Bronchial epithelial cell (primary cell): ENCODE results near the gene FAM53A. TPM values are rescaled to one million over a fixed set of nuclear protein-coding genes. Genes with fewer than 3 reads are reported as not detected.

ENCODE experiments used
- DNase-seq: peaks from one replicate; pipeline ENCODE4 v3.0.0-alpha.2; 2010; ENCODE audit warnings: low read depth
- FAIRE-seq: peaks from 2 replicates; lab custom pipeline; 2011; peaks lifted over from hg19 to GRCh38; lab: Jason Lieb, UNC
- H3K27me3 ChIP-seq: 2 replicates; pipeline ENCODE4 v1.5.1; 2011; ENCODE audit warnings: low read length; ENCODE audit not compliant: control insufficient read depth, insufficient read depth
- H3K36me3 ChIP-seq: 2 replicates; pipeline ENCODE4 v1.5.1; 2011; ENCODE audit warnings: low read length; ENCODE audit not compliant: control insufficient read depth, insufficient read depth
- H3K4me3 ChIP-seq: 2 replicates; pipeline ENCODE4 v1.5.1; 2011; ENCODE audit warnings: mild to moderate bottlenecking, low read depth, low read length, control low read depth
- CTCF ChIP-seq: IDR thresholded peaks from 2 replicates; pipeline ENCODE4 v1.5.1; 2011; ENCODE audit warnings: mild to moderate bottlenecking, moderate library complexity, low read length, control low read depth, inconsistent platforms; ENCODE audit not compliant: insufficient read depth, severe bottlenecking
- total RNA-seq: library from RNA; depleted of rRNA; stranded (reverse); fragments of >200 nt; gene quantifications from 2 replicates; pipeline ENCODE4 v1.2.1, GENCODE V29; 2014

Gene FAM53A
- total RNA-seq, 1 donor from 2014 or later = 0.79 TPM

DNA sequence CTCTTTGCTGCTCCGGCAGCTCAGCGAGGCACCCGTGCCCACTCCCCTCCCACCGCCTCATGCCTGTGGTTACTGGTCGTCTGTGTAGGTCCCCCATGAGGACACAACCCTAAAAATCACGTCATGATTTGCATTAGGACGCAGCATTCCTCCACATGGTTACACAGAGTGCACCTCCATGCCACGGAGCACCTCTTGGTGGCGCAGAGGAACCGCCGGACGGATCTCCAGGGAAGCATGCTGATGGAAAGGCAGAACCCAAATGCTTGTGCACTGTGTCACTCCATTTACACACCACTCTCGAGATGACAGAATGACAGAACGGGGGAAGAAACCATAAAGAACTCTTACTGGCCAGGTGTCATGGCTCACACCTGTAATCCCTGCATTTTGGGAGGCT is 22.4 kb downstream of the FAM53A start:
- Histone ChIP-seq H3K27me3 (no peaks in the 10 kb centered on the region), H3K36me3 (no peaks in the 10 kb centered on the region), H3K4me3 (no peak overlapping the region)
- FAIRE-seq (no peak), DNase-seq (no peak)
- TF ChIP-seq CTCF = no peak

DNA sequence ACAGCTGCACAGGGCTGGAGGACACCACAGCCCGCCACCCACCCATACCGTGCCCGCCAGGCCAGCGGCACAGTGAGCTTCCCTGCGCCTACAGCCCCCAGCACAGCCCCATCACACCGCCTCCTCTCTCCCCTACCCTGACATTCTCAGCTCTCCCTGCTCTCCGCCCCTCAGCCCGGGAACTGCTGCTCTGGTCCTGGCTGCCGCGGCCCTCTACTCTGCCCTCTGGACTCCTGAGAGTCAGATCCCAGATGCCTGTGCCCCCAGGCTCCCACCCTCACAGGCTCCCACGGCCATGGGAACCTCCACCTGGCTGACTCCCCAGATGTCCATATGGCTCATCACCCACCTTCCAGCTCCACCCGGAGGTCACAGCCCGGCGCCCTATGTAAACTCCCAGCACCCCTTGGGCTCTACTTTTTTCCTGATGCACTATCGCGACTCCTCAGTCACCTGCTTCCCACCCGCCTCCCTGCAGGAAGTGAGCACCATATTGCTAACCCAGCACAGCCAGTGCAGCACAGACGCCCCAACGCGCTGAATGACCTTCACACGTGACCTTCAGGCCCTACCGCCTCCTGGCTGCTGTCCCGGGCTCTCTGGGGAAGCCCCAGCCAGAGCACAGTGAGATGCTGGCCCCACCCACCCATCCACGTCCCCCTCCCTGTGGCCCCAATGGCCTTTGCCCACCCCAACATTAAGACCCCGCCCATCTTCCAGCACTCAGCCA is 23.0 kb downstream of the FAM53A start:
- H3K27me3 ChIP-seq = no peaks in the 10 kb centered on the region
- H3K4me3 ChIP-seq = no peak overlapping the region
- H3K36me3 ChIP-seq = no peaks in the 10 kb centered on the region
- no peak for TF ChIP-seq CTCF
- DNase-seq = no peak
- FAIRE-seq = no peak

DNA sequence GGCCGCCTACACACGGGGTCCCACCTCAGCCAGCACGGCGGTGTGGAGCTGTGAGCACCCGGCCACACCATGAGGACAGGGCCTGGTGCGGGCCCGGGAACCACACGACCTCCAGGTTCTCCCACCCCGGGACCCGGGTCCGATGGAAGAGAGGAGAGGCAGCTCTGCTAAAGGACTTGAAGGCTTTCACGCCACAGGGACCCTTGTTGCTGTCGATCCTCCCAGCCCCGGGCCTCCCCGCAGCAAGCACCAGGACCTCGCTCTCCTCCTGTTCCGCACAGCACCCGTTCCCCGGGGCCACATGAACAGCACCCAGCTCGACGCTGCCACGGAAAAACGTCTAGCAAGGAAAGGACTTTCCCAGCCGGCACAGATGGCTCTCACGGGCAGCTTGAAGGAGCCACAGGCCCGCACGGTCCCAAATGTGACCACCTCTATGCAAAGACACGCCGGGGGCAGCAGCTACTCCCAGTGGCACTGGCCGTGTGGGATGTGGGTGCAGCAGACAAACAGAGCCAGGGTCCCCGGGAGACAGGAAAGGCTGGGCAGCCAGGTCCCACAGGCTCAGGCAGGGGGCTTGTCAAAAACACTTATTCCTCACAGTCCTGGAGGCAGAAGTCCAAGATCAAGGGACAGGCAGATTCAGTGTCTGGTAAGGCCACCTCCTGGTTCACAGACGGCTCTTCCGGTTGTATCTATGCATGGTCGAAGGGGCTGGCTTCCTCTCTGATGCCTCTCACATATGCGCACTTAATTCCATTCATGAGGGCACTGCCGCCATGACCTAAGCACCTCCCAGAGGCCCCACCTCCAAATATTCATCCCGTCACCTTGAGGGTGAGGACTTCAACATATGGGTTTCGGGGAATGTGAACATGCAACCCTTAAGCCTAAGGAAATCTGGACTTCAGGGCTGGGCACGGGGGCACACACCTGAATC is 24.7 kb downstream of the FAM53A start:
- H3K36me3 ChIP-seq = no peaks in the 10 kb centered on the region
- DNase-seq (no peak), FAIRE-seq (no peak)
- TF ChIP-seq CTCF = no peak
- H3K4me3 ChIP-seq = no peak overlapping the region
- H3K27me3 ChIP-seq = no peaks in the 10 kb centered on the region

DNA sequence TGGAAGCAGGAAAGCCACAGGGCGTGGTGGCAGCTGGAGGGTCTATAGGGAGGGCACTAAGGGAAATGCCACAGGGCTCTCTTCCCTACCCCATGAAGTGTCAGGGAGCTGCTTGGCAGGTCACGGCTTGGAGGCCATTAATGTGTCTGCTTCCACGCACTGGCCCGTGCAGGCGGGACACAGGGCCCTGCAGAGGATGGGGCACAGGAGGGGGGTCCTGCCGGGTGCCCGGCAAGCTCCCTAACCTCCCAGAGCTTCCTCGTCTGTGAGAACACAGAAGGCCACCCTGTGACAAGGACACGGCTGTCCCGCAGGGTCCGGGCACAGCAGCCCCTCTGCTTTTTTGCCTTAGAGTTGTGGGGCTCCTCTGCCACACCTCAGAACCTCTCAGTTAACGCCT is 25.5 kb downstream of the FAM53A start:
- no peaks in the 10 kb centered on the region for H3K27me3 ChIP-seq
- H3K36me3 ChIP-seq = no peaks in the 10 kb centered on the region
- H3K4me3 ChIP-seq = no peak overlapping the region
- FAIRE-seq = no peak
- no peak for DNase-seq
- TF ChIP-seq CTCF = no peak

DNA sequence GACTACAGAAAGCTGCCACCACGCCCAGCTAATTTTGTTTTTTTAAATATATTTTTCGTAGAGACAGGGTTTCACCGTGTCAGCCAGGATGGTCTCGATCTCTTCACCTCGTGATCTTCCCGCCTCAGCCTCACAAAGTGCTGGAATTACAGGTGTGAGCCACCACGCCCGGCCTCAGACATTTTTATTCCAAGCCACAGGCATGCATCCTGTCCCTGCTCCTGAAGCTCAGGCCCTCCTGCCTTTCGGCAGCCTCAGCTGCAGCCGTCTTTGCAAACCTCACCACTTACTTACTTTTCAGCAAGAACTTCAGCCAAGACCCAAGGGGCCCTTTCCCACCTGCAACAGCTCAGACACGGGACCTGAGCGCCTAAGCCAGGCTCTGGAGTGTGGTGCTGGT is 26.0 kb downstream of the FAM53A start:
- no peak for TF ChIP-seq CTCF
- DNase-seq (no peak), FAIRE-seq (no peak)
- no peak overlapping the region for H3K4me3 ChIP-seq
- H3K27me3 ChIP-seq = no peaks in the 10 kb centered on the region
- no peaks in the 10 kb centered on the region for H3K36me3 ChIP-seq
